Heart left ventricle (tissue), 13 donors: ENCODE measurements around the gene FOXD4L4.
"Not testable (repeated sequence)": the region's sequence is repeated elsewhere in the genome, so short reads cannot be mapped to it uniquely, and the experiment has no call there.

Experiments
- CTCF ChIP-seq, 12 donors: fragments of 200-600 bp; sonication (generic) in 4 of 12; IDR thresholded peaks; one replicate each; pipeline versions ENCODE4 v1.5.0 to v1.8.0; 2018 to 2022; ENCODE audit warnings: antibody characterized with exemption in 12 of 12, mild to moderate bottlenecking in 5 of 12
- POLR2A ChIP-seq, 2 donors: fragments of 450-650 bp; IDR thresholded peaks; one replicate each; pipeline ENCODE4 v1.6.1; 2017; ENCODE audit warnings: antibody characterized with exemption in 2 of 2, mild to moderate bottlenecking in 2 of 2, moderate library complexity in 2 of 2
- donor health status: ischemic (EF 13 %, LVEDD 7.1; RV severe dilation, severe dysfunction).
- donor health status: DM: no; HTN: yes; CAD: no.
- donor health status: DM: no; HTN: no; CAD: no.
- donor health status: ischemic (EF 25% LVEDD 6.9; RV normal size, moderate dysfunction).
- donor health status: ischemic (EF 25% LVEDD 5.7; RV mildly dilated, moderate dysfunction).
- donor health status: ischemic (EF 35%, LVEDD 5.7; RV mildly dilated, moderate dysfunction).
- donor health status: nonischemic (EF 11% LVEDD 7.7; RV severe dilation, severe dysfunction).
- donor health status: DM: yes; HTN: yes; CAD: no.
- donor health status: PGD.
- donor health status: ischemic (EF 29% LVEDD 5.4; RV normal size, mild dysfunction).
- donor health status: nonischemic (EF 23%, LVEDD 6.1; RV moderate dilation, normal function).

GRCh38 chr9:65703550-65703949, 33.4 kb upstream of the FOXD4L4 start:
- not testable (repeated sequence) for TF ChIP-seq CTCF, POLR2A (IDR thresholded peaks at IDR 0.05)
